Omental fat pad (tissue), 4 donors: ENCODE data around the gene FLT1. TPM values are rescaled to one million over a fixed set of nuclear protein-coding genes. Genes with fewer than 3 reads are reported as not detected.

Source experiments
- ATAC-seq: fragments of 150-250 bp; one replicate; pipeline ENCODE4 v1.9.1; 2016; ENCODE audit warnings: mild to moderate bottlenecking, moderate library complexity; ENCODE audit not compliant: low FRiP score
- DNase-seq: peaks from one replicate; pipeline ENCODE4 v3.0.0-alpha.2; 2019; ENCODE audit warnings: low spot score
- CTCF ChIP-seq, 3 donors: fragments of 450-650 bp; IDR thresholded peaks; one replicate each; pipeline ENCODE4 v1.5.1; 2016 to 2017; ENCODE audit warnings: antibody characterized with exemption in 3 of 3, mild to moderate bottlenecking in 3 of 3, moderate library complexity in 2 of 3
- total RNA-seq, 4 donors: library from RNA; depleted of rRNA; stranded (reverse); fragments of >200 nt; gene quantifications; one replicate each; pipeline ENCODE4 v1.1.0, GENCODE V29; 2016

Gene FLT1
- total RNA-seq, 4 donors from 2014 or later = 24.8 to 210 (median 65.7) TPM

- no peak for TF ChIP-seq CTCF (IDR thresholded peaks at IDR 0.05)
- no peak for ATAC-seq
Observed at GRCh38 chr13:28349907-28350654, 144.8 kb downstream of the FLT1 start.

DNA sequence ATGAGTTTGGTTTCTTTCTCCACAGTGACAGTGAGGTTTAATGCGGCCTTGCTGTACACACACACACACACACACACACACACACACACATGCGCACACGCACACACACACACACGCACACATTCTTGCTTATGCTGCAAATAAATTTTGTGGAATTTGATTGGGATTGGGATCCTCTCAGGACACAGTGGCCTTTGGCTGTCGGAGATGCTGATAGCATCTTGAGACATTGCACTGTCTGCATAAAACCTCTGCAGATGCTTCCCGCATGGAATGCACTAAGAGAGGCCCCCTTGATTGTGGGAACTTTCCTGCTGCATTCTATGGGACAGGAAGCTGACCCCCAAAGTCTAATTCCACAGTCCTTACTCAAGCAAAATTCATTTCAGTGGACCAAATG is 145.6 kb downstream of the FLT1 start:
- no peak for ATAC-seq
- DNase-seq = no peak
- TF ChIP-seq CTCF (IDR thresholded peaks at IDR 0.05) = no peak

More at GRCh38 chr13:28349907-28350654, 144.8 kb downstream of the FLT1 start:
- no peak for DNase-seq

DNA sequence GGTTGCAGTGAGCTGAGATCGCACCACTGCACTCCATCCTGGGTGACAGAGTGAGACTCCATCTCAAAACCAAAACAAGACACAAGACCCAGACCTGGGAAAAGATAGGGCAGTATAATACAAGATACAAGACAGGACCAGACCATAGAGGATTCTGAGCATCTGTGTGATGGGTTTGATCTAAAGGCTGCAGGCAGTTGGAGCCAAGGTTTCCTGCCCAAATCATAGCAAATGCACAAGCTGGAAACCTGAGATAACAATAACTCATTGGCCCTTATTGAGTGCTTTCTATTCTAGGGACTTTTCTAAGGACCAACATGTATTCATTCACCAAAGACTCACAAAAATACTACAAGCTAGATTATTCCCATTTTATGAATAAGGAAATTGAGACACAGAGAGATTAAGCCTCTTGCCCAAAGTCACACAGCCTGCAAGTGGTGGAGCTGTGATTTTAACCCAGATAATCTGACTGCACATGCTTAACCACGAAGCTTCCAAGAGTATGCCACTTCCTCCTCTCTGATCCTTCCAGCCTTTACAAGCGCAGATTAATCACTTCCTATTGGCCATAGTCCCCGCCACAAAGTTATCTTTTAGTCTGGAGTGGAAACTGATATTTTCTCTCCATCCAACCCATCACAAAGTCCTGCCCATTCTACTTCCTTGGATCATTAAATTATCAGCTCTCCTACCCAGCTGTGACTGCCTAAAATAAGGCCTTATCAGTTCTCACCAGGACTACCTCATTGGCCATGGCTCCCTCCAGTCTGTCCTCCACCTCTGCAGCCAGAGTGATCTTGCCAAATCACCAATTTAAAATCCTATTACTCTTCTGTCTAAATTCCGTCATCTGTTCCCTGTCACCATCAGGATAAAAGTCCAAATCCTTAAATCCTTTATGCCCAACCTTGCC is 147.2 kb downstream of the FLT1 start:
- DNase-seq = no peak
- ATAC-seq = no peak
- no peak for TF ChIP-seq CTCF (IDR thresholded peaks at IDR 0.05)

DNA sequence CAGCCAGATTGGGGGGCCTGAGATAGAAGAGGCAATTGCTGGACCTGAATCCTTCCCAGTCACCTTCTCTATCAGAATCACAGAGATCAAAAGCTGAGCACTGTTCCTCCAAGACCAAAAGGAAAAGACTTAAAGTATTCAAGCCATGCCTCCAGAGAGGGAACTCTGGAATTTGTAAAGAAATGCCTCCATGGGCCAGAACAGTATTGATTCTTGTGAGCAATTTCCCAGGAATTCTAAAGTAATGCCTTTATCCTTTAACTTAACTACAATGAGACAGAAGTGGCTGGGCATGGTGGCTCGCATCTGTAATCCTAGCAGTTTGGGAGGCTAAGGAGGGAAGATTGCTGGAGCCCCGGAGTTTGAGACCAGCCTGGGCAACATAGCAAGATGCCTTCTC is 148.8 kb downstream of the FLT1 start:
- no peak for DNase-seq
- no peak for ATAC-seq
- TF ChIP-seq CTCF (IDR thresholded peaks at IDR 0.05) = no peak

DNA sequence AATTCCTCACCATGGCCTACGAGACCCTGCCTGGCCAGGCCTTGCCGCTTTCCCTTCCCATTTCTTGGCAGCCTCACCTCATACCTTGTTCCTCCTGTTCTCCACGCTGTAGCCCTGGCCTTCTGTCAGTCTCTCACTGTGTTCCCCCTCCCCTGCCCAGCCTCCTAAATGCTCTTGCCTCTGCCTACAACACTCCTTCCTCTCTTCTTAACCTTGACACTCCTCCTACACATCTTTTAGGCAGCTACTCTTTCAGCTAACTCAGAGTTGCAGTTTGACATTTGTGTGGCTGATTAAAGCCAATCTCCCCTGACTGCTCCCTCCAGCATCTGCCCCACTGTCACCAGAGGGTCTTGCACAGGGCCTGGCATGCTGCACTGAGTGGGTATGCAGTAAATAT is 150.8 kb downstream of the FLT1 start:
- ATAC-seq = no peak
- DNase-seq = no peak

DNA sequence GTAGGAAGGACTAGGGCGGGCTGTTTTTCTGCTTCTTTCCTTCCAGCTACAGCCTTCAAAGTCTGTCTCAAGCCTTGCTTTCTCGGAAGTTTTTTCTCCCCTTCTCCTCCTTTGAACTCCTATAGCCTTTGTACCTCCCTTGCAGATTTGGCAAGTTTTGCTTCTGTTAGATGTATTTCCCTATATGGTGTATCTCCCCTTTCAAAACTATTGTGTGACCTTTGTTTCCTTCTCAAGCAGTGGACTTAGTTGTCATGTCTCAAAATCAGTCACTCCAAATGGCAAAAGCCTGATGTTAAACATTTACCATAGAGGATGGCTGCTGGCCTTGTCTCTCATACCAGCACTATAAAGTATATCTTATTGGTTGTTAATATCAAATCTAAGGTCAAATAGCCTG is 152.7 kb downstream of the FLT1 start:
- no peak for ATAC-seq
- no peak for DNase-seq
- TF ChIP-seq CTCF (IDR thresholded peaks at IDR 0.05) = no peak

More for the DNA sequence above, 150.8 kb downstream of the FLT1 start:
- TF ChIP-seq CTCF (IDR thresholded peaks at IDR 0.05) = no peak
